ENCODE measurements around the gene ADIPOR2. TPM values are rescaled to one million over a fixed set of nuclear protein-coding genes. Genes with fewer than 3 reads are reported as not detected.
A peak's percentile ranks its signal among the peaks of the same experiment; 100 is the strongest.

The ADIPOR2 gene
- total and polyA plus RNA-seq, 4 donors = 14.8 to 50.5 (median 31.7) TPM

- WGBS, 2 donors = 36 to 68% methylated on average over 2 of the region's 2 CpGs
- DNase-seq (no peak), ATAC-seq (ENCODE audit: low FRiP score) (no peak)
- intact Hi-C loops (cut with DNase I) = no loop called here
- Histone ChIP-seq H3K4me3 (ENCODE audit: low read length in 2 of 2) (no peak overlapping the region), H3K4me1 (ENCODE audit: control insufficient read depth in 1 of 2, insufficient read depth in 2 of 2, low read length in 2 of 2) (peaks cover 0 to 2% of the 10 kb centered on the region in 2 donors), H3K36me3 (ENCODE audit: control insufficient read depth in 1 of 2, insufficient read depth in 2 of 2, low read length in 1 of 2) (peaks cover 0 to 3% of the 10 kb centered on the region in 2 donors), H3K27ac (ENCODE audit: low read depth in 1 of 2, low read length in 2 of 2) (no peak overlapping the region), H3K9me3 (ENCODE audit: control insufficient read depth, low read length) (no peaks in the 10 kb centered on the region), H3K27me3 (ENCODE audit: control insufficient read depth in 1 of 2, insufficient read depth in 2 of 2, low read length in 1 of 2) (no peaks in the 10 kb centered on the region)
Observed at GRCh38 chr12:1781772-1782171, 90.9 kb downstream of the ADIPOR2 start.

GRCh38 chr12:1782215-1782614, 91.3 kb downstream of the ADIPOR2 start:
- peaks cover 0 to 3% of the 10 kb centered on the region in 2 donors for H3K36me3 ChIP-seq (ENCODE audit: control insufficient read depth in 1 of 2, insufficient read depth in 2 of 2, low read length in 1 of 2)

DNA sequence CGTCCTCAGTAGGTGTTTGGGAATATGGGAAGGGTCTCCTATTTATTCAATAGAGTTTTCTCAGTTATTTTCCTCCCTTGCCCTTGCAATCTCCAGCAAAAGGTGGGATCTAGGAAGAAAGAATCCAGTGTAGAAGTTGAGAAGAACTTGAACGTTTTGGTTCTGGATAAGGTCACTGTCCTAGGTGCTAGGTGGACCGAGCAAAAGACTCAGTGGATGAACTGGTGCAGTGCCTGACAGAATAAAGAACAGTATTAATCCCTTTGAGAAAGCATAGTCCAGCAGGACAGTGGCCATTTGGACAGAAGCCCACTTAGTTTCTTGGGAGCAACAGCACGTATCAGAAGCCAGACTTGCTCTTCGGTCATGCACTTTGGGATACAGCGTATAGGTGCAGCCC, 96.8 kb downstream of the ADIPOR2 start:
- 51 to 63% methylated on average over 6 of the region's 6 CpGs for WGBS, 2 donors

More at GRCh38 chr12:1782215-1782614, 91.3 kb downstream of the ADIPOR2 start:
- Histone ChIP-seq H3K4me1 (ENCODE audit: control insufficient read depth in 1 of 2, insufficient read depth in 2 of 2, low read length in 2 of 2) (peaks cover 0 to 2% of the 10 kb centered on the region in 2 donors), H3K4me3 (ENCODE audit: low read length in 2 of 2) (no peak overlapping the region), H3K27me3 (ENCODE audit: control insufficient read depth in 1 of 2, insufficient read depth in 2 of 2, low read length in 1 of 2) (no peaks in the 10 kb centered on the region), H3K27ac (ENCODE audit: low read depth in 1 of 2, low read length in 2 of 2) (no peak overlapping the region), H3K9me3 (ENCODE audit: control insufficient read depth, low read length) (no peaks in the 10 kb centered on the region)
- WGBS, 2 donors = 52 to 54% methylated on average over 2 of the region's 2 CpGs
- DNase-seq = no peak
- intact Hi-C loops (cut with DNase I) = no loop called here
- no peak for ATAC-seq (ENCODE audit: low FRiP score)

GRCh38 chr12:1790444-1790843, 99.6 kb downstream of the ADIPOR2 start:
- Histone ChIP-seq H3K36me3 (ENCODE audit: control insufficient read depth in 1 of 2, insufficient read depth in 2 of 2, low read length in 1 of 2) (peaks cover 0 to 3% of the 10 kb centered on the region in 2 donors), H3K4me1 (ENCODE audit: control insufficient read depth in 1 of 2, insufficient read depth in 2 of 2, low read length in 2 of 2) (no peaks in the 10 kb centered on the region), H3K27me3 (ENCODE audit: control insufficient read depth in 1 of 2, insufficient read depth in 2 of 2, low read length in 1 of 2) (no peaks in the 10 kb centered on the region), H3K4me3 (ENCODE audit: low read length in 2 of 2) (no peak overlapping the region), H3K27ac (ENCODE audit: low read depth in 1 of 2, low read length in 2 of 2) (no peak overlapping the region), H3K9me3 (ENCODE audit: control insufficient read depth, low read length) (no peaks in the 10 kb centered on the region)
- DNase-seq (no peak), ATAC-seq (ENCODE audit: low FRiP score) (no peak)
- intact Hi-C loops (cut with DNase I) = loop anchor here (10.0 kb wide), 2 partner anchors 484 to 794 kb away; no protein-coding TSS in a partner anchor
- WGBS, 2 donors = 77 to 86% methylated on average over 7 of the region's 7 CpGs

More for the DNA sequence above, 96.8 kb downstream of the ADIPOR2 start:
- intact Hi-C loops (cut with DNase I) = no loop called here
- Histone ChIP-seq H3K4me3 (ENCODE audit: low read length in 2 of 2) (no peak overlapping the region), H3K27ac (ENCODE audit: low read depth in 1 of 2, low read length in 2 of 2) (no peak overlapping the region), H3K27me3 (ENCODE audit: control insufficient read depth in 1 of 2, insufficient read depth in 2 of 2, low read length in 1 of 2) (no peaks in the 10 kb centered on the region), H3K36me3 (ENCODE audit: control insufficient read depth in 1 of 2, insufficient read depth in 2 of 2, low read length in 1 of 2) (peaks cover 0 to 3% of the 10 kb centered on the region in 2 donors), H3K9me3 (ENCODE audit: control insufficient read depth, low read length) (no peaks in the 10 kb centered on the region), H3K4me1 (ENCODE audit: control insufficient read depth in 1 of 2, insufficient read depth in 2 of 2, low read length in 2 of 2) (no peaks in the 10 kb centered on the region)
- ATAC-seq (ENCODE audit: low FRiP score) = no peak
- no peak for DNase-seq

DNA sequence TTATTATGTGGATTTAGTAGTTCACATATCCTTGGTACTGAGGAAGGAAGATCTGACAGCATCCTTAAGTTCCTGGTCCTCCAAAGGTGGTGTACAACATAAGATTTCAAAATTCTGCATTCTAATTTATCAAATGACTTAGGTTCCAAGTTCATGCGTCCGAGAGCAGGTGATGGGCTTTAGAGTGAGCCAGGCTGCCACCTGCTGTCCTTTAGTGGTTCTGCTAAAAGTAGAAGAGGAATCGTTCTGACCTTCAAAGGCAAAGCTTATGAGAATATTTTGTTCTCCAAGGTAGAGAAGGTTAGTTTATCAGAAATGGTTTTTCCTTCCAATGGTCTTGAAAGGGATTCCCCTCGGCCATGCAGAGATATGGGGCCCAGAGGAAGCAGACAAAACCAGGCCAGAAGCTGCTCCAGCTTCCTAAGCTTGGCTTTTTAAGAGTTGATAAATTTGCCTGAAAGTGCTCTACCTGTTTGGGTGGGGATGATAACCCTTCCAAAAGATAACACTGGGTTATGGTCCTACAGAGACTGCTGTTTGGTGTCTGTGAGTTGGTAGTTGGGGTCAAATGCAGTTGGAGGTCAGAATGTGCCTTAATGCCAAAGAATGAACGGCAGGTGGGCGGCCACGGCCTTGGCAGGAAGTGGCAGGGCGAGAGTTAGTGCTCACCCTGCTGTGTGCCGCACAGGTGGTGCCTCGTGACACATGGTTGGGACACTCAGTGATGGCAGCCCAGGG, 100.4 kb downstream of the ADIPOR2 start:
- Histone ChIP-seq H3K4me3 (ENCODE audit: low read length in 2 of 2) (no peak overlapping the region), H3K9me3 (ENCODE audit: control insufficient read depth, low read length) (no peaks in the 10 kb centered on the region), H3K4me1 (ENCODE audit: control insufficient read depth in 1 of 2, insufficient read depth in 2 of 2, low read length in 2 of 2) (no peaks in the 10 kb centered on the region), H3K27me3 (ENCODE audit: control insufficient read depth in 1 of 2, insufficient read depth in 2 of 2, low read length in 1 of 2) (no peaks in the 10 kb centered on the region), H3K36me3 (ENCODE audit: control insufficient read depth in 1 of 2, insufficient read depth in 2 of 2, low read length in 1 of 2) (no peaks in the 10 kb centered on the region), H3K27ac (ENCODE audit: low read depth in 1 of 2, low read length in 2 of 2) (no peak overlapping the region)
- intact Hi-C loops (cut with DNase I) = loop anchor here (1.0 to 10.0 kb wide), 4 partner anchors 138 to 794 kb away; no protein-coding TSS in a partner anchor
- DNase-seq (peak in 1 of 2 donors; percentile 75), ATAC-seq (ENCODE audit: low FRiP score) (no peak)
- 44 to 45% methylated on average over 10 of the region's 10 CpGs for WGBS, 2 donors

- WGBS, 2 donors = 77 to 80% methylated on average over 6 of the region's 6 CpGs
- no peaks in the 10 kb centered on the region for H3K36me3 ChIP-seq (ENCODE audit: control insufficient read depth in 1 of 2, insufficient read depth in 2 of 2, low read length in 1 of 2)
- intact Hi-C loops (cut with DNase I) = loop anchor here (10.0 kb wide), 2 partner anchors 482 to 792 kb away; no protein-coding TSS in a partner anchor
- H3K4me1 ChIP-seq (ENCODE audit: control insufficient read depth in 1 of 2, insufficient read depth in 2 of 2, low read length in 2 of 2) = no peaks in the 10 kb centered on the region
- no peaks in the 10 kb centered on the region for H3K27me3 ChIP-seq (ENCODE audit: control insufficient read depth in 1 of 2, insufficient read depth in 2 of 2, low read length in 1 of 2)
- DNase-seq (peak in 1 of 2 donors; percentile 61), ATAC-seq (ENCODE audit: low FRiP score) (no peak)
- H3K4me3 ChIP-seq (ENCODE audit: low read length in 2 of 2) = no peak overlapping the region
- H3K27ac ChIP-seq (ENCODE audit: low read depth in 1 of 2, low read length in 2 of 2) = no peak overlapping the region
- no peaks in the 10 kb centered on the region for H3K9me3 ChIP-seq (ENCODE audit: control insufficient read depth, low read length)
Observed at GRCh38 chr12:1792406-1792805, 101.5 kb downstream of the ADIPOR2 start.

- H3K4me1 ChIP-seq (ENCODE audit: control insufficient read depth in 1 of 2, insufficient read depth in 2 of 2, low read length in 2 of 2) = no peaks in the 10 kb centered on the region
- intact Hi-C loops (cut with DNase I) = loop anchor here (10.0 kb wide), 2 partner anchors 481 to 791 kb away; no protein-coding TSS in a partner anchor
Observed at GRCh38 chr12:1793426-1794210, 102.7 kb downstream of the ADIPOR2 start.

DNA sequence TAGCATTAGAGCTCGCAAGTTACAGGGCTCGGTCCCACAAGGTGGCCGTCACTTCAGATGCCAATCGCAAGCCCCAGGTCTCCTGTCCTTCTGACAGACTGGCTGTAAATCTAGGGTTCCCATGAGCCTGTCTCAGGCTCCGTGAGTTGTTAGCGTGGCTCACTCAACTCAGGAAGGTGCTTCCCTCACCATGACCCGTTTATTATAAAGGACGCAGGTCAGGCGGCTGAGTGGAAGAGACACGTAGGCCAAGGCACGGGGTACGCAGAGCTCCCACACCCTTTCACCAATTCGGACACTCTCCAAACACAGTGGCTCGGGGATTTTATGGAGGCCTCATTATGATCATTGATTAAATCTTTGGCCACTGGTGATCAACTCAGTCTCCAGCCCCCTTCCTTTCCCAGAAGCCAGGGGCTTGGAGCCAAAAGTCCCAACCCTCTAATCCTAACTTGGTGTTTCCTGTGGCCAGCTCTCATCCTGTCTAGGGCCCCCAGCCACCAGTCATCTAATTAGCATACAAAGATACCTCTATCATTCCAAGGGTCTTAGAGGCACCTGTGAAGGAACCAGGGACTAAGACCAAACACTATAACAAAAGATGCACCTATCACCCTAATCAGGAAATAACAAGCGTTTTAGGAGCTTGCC, 103.7 kb downstream of the ADIPOR2 start:
- no peaks in the 10 kb centered on the region for H3K27me3 ChIP-seq (ENCODE audit: control insufficient read depth in 1 of 2, insufficient read depth in 2 of 2, low read length in 1 of 2)
- no peaks in the 10 kb centered on the region for H3K9me3 ChIP-seq (ENCODE audit: control insufficient read depth, low read length)
- no peak overlapping the region for H3K4me3 ChIP-seq (ENCODE audit: low read length in 2 of 2)
- no peaks in the 10 kb centered on the region for H3K36me3 ChIP-seq (ENCODE audit: control insufficient read depth in 1 of 2, insufficient read depth in 2 of 2, low read length in 1 of 2)
- intact Hi-C loops (cut with DNase I) = loop anchor here (5.0 to 10.0 kb wide), 3 partner anchors 238 to 790 kb away; no protein-coding TSS in a partner anchor
- ATAC-seq (ENCODE audit: low FRiP score) = no peak
- 90 to 93% methylated on average over 15 of the region's 15 CpGs for WGBS, 2 donors
- H3K27ac ChIP-seq (ENCODE audit: low read depth in 1 of 2, low read length in 2 of 2) = no peak overlapping the region
- no peaks in the 10 kb centered on the region for H3K4me1 ChIP-seq (ENCODE audit: control insufficient read depth in 1 of 2, insufficient read depth in 2 of 2, low read length in 2 of 2)
- peak in 1 of 2 donors; percentile 40 for DNase-seq

More at GRCh38 chr12:1793426-1794210, 102.7 kb downstream of the ADIPOR2 start:
- WGBS, 2 donors = 93 to 94% methylated on average over 26 of the region's 26 CpGs
- ATAC-seq (ENCODE audit: low FRiP score) (no peak), DNase-seq (peak in 1 of 2 donors; percentile 64)
- H3K4me3 ChIP-seq (ENCODE audit: low read length in 2 of 2) = no peak overlapping the region
- H3K36me3 ChIP-seq (ENCODE audit: control insufficient read depth in 1 of 2, insufficient read depth in 2 of 2, low read length in 1 of 2) = no peaks in the 10 kb centered on the region
- H3K9me3 ChIP-seq (ENCODE audit: control insufficient read depth, low read length) = no peaks in the 10 kb centered on the region
- no peaks in the 10 kb centered on the region for H3K27me3 ChIP-seq (ENCODE audit: control insufficient read depth in 1 of 2, insufficient read depth in 2 of 2, low read length in 1 of 2)
- H3K27ac ChIP-seq (ENCODE audit: low read depth in 1 of 2, low read length in 2 of 2) = no peak overlapping the region
